ENCODE data around the gene SAMD4A.

The SAMD4A gene

GRCh38 chr14:54771411-54772027 lies 204.6 kb downstream of the SAMD4A start:
- TF ChIP-seq CTCF (IDR thresholded peaks at IDR 0.05; ENCODE audit: low read depth, low read length), result no peak
- DNase-seq (ENCODE audit: low read depth in 2 of 2), result no peak
- no peak overlapping the region for H3K4me3 ChIP-seq (replicated peaks in 1 of 2; ENCODE audit: low read depth in 2 of 2, low read length in 2 of 2)

- peak overlapping the region in 1 of 2 donors; percentile 35 for H3K4me3 ChIP-seq (replicated peaks in 1 of 2; ENCODE audit: low read depth in 2 of 2, low read length in 2 of 2)
- peak; percentile 57 to 88 for DNase-seq (ENCODE audit: low read depth in 2 of 2)
- TF ChIP-seq CTCF (IDR thresholded peaks at IDR 0.05; ENCODE audit: low read depth, low read length), result no peak
Measured at GRCh38 chr14:54772451-54772881, 205.5 kb downstream of the SAMD4A start.

GRCh38 chr14:54773171-54774006 lies 206.5 kb downstream of the SAMD4A start:
- peak overlapping the region; percentile 8 to 35 for H3K4me3 ChIP-seq (replicated peaks in 1 of 2; ENCODE audit: low read depth in 2 of 2, low read length in 2 of 2)
- DNase-seq (ENCODE audit: low read depth in 2 of 2), result peak; percentile 100
- TF ChIP-seq CTCF (IDR thresholded peaks at IDR 0.05; ENCODE audit: low read depth, low read length), result peak; percentile 73

GRCh38 chr14:54774824-54775223 lies 207.9 kb downstream of the SAMD4A start:
- DNase-seq (ENCODE audit: low read depth in 2 of 2), result no peak
- no peak for TF ChIP-seq CTCF (IDR thresholded peaks at IDR 0.05; ENCODE audit: low read depth, low read length)
- no peak overlapping the region for H3K4me3 ChIP-seq (replicated peaks in 1 of 2; ENCODE audit: low read depth in 2 of 2, low read length in 2 of 2)

GRCh38 chr14:54775486-54776140 lies 208.7 kb downstream of the SAMD4A start:
- H3K4me3 ChIP-seq (replicated peaks in 1 of 2; ENCODE audit: low read depth in 2 of 2, low read length in 2 of 2), result no peak overlapping the region
- DNase-seq (ENCODE audit: low read depth in 2 of 2), result no peak
- no peak for TF ChIP-seq CTCF (IDR thresholded peaks at IDR 0.05; ENCODE audit: low read depth, low read length)

- no peak overlapping the region for H3K4me3 ChIP-seq (replicated peaks in 1 of 2; ENCODE audit: low read depth in 2 of 2, low read length in 2 of 2)
- no peak for TF ChIP-seq CTCF (IDR thresholded peaks at IDR 0.05; ENCODE audit: low read depth, low read length)
- DNase-seq (ENCODE audit: low read depth in 2 of 2), result peak; percentile 53 to 56
Measured at GRCh38 chr14:54776361-54777001, 209.6 kb downstream of the SAMD4A start.
